Measurements from ENCODE around the gene CEP85L.

Gene CEP85L

GRCh38 chr6:118617417-118617816, 34.0 kb downstream of the CEP85L start:
- no peak for DNase-seq (ENCODE audit: low read depth)
- in situ Hi-C loops (cut with HindIII; ENCODE audit: low sequenced_read_pairs): no loop called here

GRCh38 chr6:118611334-118611733, 40.1 kb downstream of the CEP85L start:
- TF ChIP-seq CTCF (IDR thresholded peaks at IDR 0.05; ENCODE audit: low read depth, low read length, missing control alignments): no peak
- no peak overlapping the region for H3K4me3 ChIP-seq (ENCODE audit: low read depth, low read length)
- in situ Hi-C loops (cut with HindIII; ENCODE audit: low sequenced_read_pairs): no loop called here
- no peak for DNase-seq (ENCODE audit: low read depth)

More at GRCh38 chr6:118617417-118617816, 34.0 kb downstream of the CEP85L start:
- no peak overlapping the region for H3K4me3 ChIP-seq (ENCODE audit: low read depth, low read length)
- TF ChIP-seq CTCF (IDR thresholded peaks at IDR 0.05; ENCODE audit: low read depth, low read length, missing control alignments): no peak

- no peak for TF ChIP-seq CTCF (IDR thresholded peaks at IDR 0.05; ENCODE audit: low read depth, low read length, missing control alignments)
- DNase-seq (ENCODE audit: low read depth): no peak
- no peak overlapping the region for H3K4me3 ChIP-seq (ENCODE audit: low read depth, low read length)
- in situ Hi-C loops (cut with HindIII; ENCODE audit: low sequenced_read_pairs): no loop called here
These were observed 44.5 kb downstream of the CEP85L start for GRCh38 chr6:118606858-118607257.

- TF ChIP-seq CTCF (IDR thresholded peaks at IDR 0.05; ENCODE audit: low read depth, low read length, missing control alignments): no peak
- in situ Hi-C loops (cut with HindIII; ENCODE audit: low sequenced_read_pairs): no loop called here
- no peak for DNase-seq (ENCODE audit: low read depth)
- H3K4me3 ChIP-seq (ENCODE audit: low read depth, low read length): no peak overlapping the region
These were observed 45.1 kb downstream of the CEP85L start for GRCh38 chr6:118606268-118606667.

GRCh38 chr6:118603372-118603771, 48.0 kb downstream of the CEP85L start:
- in situ Hi-C loops (cut with HindIII; ENCODE audit: low sequenced_read_pairs): no loop called here
- TF ChIP-seq CTCF (IDR thresholded peaks at IDR 0.05; ENCODE audit: low read depth, low read length, missing control alignments): no peak
- DNase-seq (ENCODE audit: low read depth): no peak
- H3K4me3 ChIP-seq (ENCODE audit: low read depth, low read length): no peak overlapping the region

GRCh38 chr6:118602300-118602699, 49.1 kb downstream of the CEP85L start:
- no peak for DNase-seq (ENCODE audit: low read depth)
- in situ Hi-C loops (cut with HindIII; ENCODE audit: low sequenced_read_pairs): no loop called here
- TF ChIP-seq CTCF (IDR thresholded peaks at IDR 0.05; ENCODE audit: low read depth, low read length, missing control alignments): no peak
- H3K4me3 ChIP-seq (ENCODE audit: low read depth, low read length): no peak overlapping the region

GRCh38 chr6:118598324-118598723, 53.1 kb downstream of the CEP85L start:
- DNase-seq (ENCODE audit: low read depth): no peak
- no peak for TF ChIP-seq CTCF (IDR thresholded peaks at IDR 0.05; ENCODE audit: low read depth, low read length, missing control alignments)

More at GRCh38 chr6:118598324-118598723, 53.1 kb downstream of the CEP85L start:
- no peak overlapping the region for H3K4me3 ChIP-seq (ENCODE audit: low read depth, low read length)
- in situ Hi-C loops (cut with HindIII; ENCODE audit: low sequenced_read_pairs): no loop called here

Data from astrocyte of the cerebellum (primary cell).